Measurements from ENCODE around the gene SCMH1.

SCMH1 gene

DNA sequence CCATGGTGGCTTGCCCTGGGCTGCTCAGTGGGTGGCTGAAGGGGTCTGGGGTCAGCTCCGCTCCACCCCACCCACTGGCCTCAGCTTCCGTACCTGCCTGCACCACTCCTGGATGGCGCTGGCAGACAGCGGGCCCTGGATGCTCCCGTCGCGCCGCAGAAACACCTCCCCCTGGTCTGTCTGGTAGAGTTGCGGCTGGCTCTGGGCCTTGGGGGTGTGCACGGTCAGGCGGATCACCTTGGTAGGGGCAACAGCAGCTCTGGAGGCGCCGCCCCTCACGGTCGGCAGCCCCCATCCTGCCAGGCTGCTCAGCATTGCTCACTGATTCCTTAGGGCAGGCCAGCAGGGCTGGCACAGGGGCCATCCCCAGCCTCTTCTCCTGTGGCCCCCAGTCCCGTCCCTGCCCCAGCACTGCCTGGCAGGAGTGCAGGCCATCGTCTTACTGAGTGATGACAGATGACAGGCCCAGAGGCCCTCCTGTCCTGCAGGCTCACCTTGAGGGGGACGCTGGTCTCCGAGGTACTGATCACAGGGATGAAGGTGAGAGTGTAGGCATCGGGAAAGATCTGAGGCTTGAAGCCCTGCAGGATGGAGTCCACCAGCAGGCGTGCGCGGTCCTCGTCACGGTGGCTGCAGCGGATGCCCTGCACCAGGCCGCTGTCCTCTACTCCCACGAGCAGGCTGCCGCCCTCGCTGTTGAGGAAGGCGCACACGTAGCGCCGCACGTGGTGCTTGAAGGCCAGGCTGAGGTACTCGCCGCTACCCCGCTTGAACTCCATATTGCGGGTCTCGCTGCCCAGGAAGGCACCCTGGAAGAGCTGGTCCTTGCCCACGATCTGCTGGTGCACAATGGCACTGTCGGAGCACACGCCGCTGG lies 224.7 kb downstream of the SCMH1 start:
- no peak overlapping the region for H3K4me3 ChIP-seq (ENCODE audit: low read length)
- H3K36me3 ChIP-seq (ENCODE audit: insufficient read depth, low read length) = peaks cover 56% of the 10 kb centered on the region
- H3K27me3 ChIP-seq (ENCODE audit: insufficient read depth, low read length) = no peaks in the 10 kb centered on the region
- no peak overlapping the region for H2AFZ ChIP-seq (ENCODE audit: low read depth, low read length)
- no peaks in the 10 kb centered on the region for H3K4me1 ChIP-seq (ENCODE audit: insufficient read depth, low read length)
- no peaks in the 10 kb centered on the region for H3K9me3 ChIP-seq (ENCODE audit: low read length)

DNA sequence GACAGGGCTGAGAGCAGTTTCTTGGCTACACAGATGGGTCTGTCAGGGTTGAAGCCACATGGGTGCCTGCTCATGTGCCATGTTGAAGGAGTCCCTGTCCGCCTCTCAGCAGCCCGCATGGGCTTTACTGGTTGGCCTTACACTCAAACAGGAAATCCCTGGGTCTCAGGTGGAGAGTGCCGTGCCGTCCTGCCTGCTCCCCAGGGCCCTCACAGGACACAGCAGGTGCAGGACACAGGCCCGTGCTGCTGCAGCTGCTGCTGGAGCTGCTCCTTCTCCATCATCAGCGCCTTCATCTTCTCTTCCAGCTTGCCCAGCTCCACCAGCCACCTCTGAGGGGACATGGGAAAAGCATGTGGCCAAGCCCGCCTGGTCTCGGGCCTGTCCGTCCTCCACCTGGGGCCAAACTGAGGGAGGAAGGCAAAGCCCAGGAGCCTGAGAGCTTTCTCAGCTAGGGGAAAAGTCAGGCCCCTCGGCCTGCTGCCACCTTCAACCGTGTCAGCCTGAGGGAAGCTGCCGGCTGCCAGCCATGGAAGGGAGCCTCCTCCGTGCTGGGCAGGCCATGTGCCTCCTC lies 226.1 kb downstream of the SCMH1 start:
- H3K36me3 ChIP-seq (ENCODE audit: insufficient read depth, low read length) = peaks cover 70% of the 10 kb centered on the region
- no peaks in the 10 kb centered on the region for H3K9me3 ChIP-seq (ENCODE audit: low read length)
- H3K27me3 ChIP-seq (ENCODE audit: insufficient read depth, low read length) = no peaks in the 10 kb centered on the region
- H3K4me3 ChIP-seq (ENCODE audit: low read length) = no peak overlapping the region
- H2AFZ ChIP-seq (ENCODE audit: low read depth, low read length) = no peak overlapping the region
- H3K4me1 ChIP-seq (ENCODE audit: insufficient read depth, low read length) = no peaks in the 10 kb centered on the region

DNA sequence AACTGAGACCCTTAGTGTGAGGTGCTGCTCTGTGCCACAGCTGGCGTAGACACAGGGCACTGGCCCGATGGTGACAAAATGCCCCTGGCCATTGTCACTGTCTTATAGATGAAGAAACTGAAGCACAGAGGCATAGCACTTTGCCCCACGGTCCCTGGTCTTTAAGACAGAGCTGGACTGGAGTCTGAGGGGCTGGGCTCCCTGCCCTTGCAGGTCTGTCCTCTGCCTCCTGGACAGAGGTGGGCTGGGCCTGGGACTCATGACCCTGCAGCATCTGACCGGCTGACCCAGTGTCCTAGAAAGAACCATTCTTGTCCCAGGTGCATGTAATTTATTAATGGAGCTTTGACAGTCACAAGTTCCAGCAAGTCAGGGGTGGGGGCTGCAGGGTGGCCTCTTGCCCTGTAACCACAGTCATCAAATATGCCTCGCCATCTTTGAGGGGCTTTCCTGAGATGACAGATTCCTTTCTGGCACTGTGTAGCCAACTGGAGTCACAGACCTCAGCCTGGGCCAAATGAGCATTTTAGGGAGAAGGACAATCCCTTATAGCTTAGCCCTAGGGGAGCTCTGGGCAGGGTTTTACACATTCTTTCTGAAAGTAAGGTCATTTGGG lies 226.7 kb downstream of the SCMH1 start:
- Histone ChIP-seq H3K9me3 (ENCODE audit: low read length) (no peaks in the 10 kb centered on the region), H3K4me1 (ENCODE audit: insufficient read depth, low read length) (no peaks in the 10 kb centered on the region), H2AFZ (ENCODE audit: low read depth, low read length) (no peak overlapping the region), H3K36me3 (ENCODE audit: insufficient read depth, low read length) (peaks cover 74% of the 10 kb centered on the region), H3K4me3 (ENCODE audit: low read length) (no peak overlapping the region), H3K27me3 (ENCODE audit: insufficient read depth, low read length) (no peaks in the 10 kb centered on the region)

DNA sequence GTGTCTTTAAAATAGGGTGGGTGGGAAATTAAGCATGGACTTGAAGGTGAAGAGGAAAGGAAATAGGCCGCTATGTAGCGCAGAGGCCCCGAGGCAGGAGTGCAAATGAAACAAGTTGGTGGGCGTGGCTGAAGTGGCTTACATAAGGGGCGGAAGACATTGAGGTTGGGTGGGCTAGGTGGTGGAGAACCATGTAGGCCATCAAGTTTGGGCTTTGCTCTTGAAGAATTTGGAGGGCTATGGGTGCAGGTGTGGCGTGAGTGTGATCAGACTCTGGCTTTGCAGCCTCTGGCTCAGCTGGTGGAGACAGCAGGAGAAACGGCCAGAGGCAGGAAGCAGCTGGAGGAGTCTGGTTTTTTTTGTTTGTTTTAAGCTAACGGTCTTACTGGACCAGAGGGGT lies 227.2 kb downstream of the SCMH1 start:
- H3K9me3 ChIP-seq (ENCODE audit: low read length) = no peaks in the 10 kb centered on the region
- H3K4me3 ChIP-seq (ENCODE audit: low read length) = no peak overlapping the region
- no peak overlapping the region for H2AFZ ChIP-seq (ENCODE audit: low read depth, low read length)
- peaks cover 78% of the 10 kb centered on the region for H3K36me3 ChIP-seq (ENCODE audit: insufficient read depth, low read length)
- no peaks in the 10 kb centered on the region for H3K27me3 ChIP-seq (ENCODE audit: insufficient read depth, low read length)
- no peaks in the 10 kb centered on the region for H3K4me1 ChIP-seq (ENCODE audit: insufficient read depth, low read length)

DNA sequence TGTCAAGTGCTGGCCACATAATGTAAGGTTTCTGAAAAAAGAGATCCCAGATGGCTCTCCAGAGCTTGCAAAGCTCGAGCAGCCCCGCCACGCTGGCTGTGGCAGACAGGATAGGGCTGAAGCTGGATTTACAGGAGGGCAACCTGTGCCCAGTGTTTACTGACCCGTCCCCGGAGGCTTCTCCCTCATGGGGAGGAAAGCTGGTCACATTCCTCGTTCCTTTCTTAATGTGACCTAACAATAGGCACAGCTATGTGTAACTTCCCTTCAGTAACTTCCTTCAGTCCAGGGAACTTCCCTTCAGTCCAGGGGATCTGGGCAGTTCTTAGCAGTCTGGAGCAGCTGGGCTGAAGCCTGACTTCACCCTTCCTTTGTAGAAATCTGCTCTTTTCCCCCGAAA lies 228.3 kb downstream of the SCMH1 start:
- Histone ChIP-seq H3K4me1 (ENCODE audit: insufficient read depth, low read length) (no peaks in the 10 kb centered on the region), H2AFZ (ENCODE audit: low read depth, low read length) (no peak overlapping the region), H3K36me3 (ENCODE audit: insufficient read depth, low read length) (peaks cover 82% of the 10 kb centered on the region), H3K27me3 (ENCODE audit: insufficient read depth, low read length) (no peaks in the 10 kb centered on the region), H3K4me3 (ENCODE audit: low read length) (no peak overlapping the region), H3K9me3 (ENCODE audit: low read length) (no peaks in the 10 kb centered on the region)

DNA sequence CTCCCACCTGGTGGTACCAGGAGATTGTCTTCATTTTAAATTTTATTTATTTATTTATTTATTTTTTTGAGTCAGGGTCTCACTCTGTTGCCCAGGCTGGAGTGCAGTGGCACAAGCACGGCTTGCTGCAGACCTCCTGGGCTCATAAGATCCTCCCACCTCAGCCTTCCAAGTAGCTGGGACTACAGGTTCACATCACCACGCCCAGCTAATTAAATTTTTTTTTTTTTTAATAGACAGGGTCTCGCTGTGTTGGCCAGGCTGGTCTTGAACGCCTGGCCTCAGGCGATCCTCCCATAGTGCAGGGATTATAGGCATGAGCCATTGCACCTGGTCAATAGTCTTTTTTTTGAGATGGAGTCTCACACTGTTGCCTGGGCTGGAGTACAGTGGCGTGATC lies 229.1 kb downstream of the SCMH1 start:
- Histone ChIP-seq H2AFZ (ENCODE audit: low read depth, low read length) (no peak overlapping the region), H3K36me3 (ENCODE audit: insufficient read depth, low read length) (peaks cover 85% of the 10 kb centered on the region), H3K4me1 (ENCODE audit: insufficient read depth, low read length) (no peaks in the 10 kb centered on the region), H3K9me3 (ENCODE audit: low read length) (no peaks in the 10 kb centered on the region), H3K4me3 (ENCODE audit: low read length) (no peak overlapping the region), H3K27me3 (ENCODE audit: insufficient read depth, low read length) (no peaks in the 10 kb centered on the region)

DNA sequence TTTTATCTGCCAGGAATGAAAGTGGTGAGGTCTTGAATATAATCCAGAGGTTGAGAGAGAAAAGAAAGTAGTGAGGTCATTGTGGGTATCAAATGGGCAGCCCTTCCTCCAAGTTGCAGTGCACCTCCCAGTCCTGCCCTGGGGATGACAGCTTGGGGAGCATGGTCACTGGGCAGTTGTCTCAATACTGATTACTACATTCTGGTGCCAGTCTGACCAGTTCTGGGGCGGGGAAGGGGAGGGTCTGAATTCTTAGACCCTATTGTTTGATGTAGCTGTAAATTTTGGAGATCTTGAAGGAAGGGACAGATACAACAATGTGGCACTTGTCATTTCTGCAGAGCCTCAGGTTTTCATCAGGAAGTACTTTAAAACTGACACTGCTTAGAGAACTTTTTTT lies 231.8 kb downstream of the SCMH1 start:
- peaks cover 91% of the 10 kb centered on the region for H3K36me3 ChIP-seq (ENCODE audit: insufficient read depth, low read length)
- H3K4me1 ChIP-seq (ENCODE audit: insufficient read depth, low read length) = no peaks in the 10 kb centered on the region
- no peak overlapping the region for H3K4me3 ChIP-seq (ENCODE audit: low read length)
- H3K27me3 ChIP-seq (ENCODE audit: insufficient read depth, low read length) = no peaks in the 10 kb centered on the region
- no peaks in the 10 kb centered on the region for H3K9me3 ChIP-seq (ENCODE audit: low read length)
- H2AFZ ChIP-seq (ENCODE audit: low read depth, low read length) = no peak overlapping the region

DNA sequence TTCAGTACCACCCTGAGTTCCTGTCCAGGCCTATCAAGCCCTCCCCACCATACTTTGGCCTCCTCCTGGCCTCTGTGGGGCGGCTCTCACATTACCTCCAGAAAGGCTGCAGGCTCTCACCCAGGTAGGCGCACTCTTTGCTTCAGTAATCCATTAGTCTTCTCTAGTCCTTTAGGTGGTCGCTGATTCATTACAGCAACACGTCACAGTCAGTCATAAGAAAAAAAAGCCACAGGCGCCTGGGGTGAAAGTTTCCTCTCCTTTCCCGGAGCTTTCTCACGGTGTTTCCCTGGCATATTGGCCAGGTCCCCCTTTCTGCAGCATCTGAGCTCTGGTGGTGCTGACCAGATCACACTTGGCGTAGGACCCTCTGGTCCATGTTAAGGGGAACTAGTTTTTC lies 232.6 kb downstream of the SCMH1 start:
- Histone ChIP-seq H3K4me3 (ENCODE audit: low read length) (no peak overlapping the region), H2AFZ (ENCODE audit: low read depth, low read length) (no peak overlapping the region), H3K9me3 (ENCODE audit: low read length) (no peaks in the 10 kb centered on the region), H3K4me1 (ENCODE audit: insufficient read depth, low read length) (no peaks in the 10 kb centered on the region), H3K27me3 (ENCODE audit: insufficient read depth, low read length) (no peaks in the 10 kb centered on the region), H3K36me3 (ENCODE audit: insufficient read depth, low read length) (peaks cover 91% of the 10 kb centered on the region)

DNA sequence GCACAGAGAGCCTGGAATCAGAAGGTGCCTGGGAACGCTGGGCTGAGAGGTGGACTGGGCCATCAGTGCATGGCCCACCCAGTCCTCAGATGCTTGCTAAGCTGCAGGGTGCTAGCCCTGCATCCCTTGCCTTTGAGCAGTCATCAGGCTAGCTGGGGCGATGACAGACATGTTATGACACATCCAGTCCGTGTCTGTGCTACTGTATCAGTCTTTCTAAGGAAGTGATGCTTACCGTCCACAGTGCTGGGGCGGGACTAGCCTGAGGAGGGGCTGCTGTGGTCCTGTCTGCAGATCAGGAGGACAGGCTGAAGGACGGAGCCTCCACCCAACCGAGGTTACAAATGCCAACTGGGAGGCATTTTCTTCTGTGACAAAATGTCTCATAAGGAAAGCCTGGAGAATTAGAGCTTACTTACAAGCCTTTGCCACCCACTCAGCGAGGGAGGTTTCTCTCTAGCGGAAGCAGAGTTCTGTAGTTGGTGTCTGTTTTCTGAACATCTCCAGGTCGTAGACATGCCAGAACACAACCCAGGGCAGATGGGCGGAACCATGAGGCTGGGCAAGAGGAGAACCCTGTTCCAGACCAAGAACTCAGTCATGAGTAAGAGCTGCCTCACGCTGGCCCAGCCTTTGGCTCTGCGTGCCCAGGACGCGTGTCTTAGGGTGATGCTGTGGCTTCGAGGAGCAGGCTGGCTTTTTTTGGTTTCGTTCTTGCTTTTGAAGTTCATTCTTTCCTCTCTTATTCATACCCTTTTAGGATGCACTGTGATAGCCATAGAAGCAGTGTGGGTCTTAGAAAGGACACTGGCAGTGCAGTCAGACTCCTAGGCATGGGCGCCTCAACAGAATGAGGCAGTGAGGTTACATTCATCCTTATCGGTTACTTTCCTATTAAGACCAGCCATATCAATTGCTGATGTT lies 234.9 kb downstream of the SCMH1 start:
- no peaks in the 10 kb centered on the region for H3K4me1 ChIP-seq (ENCODE audit: insufficient read depth, low read length)
- no peaks in the 10 kb centered on the region for H3K27me3 ChIP-seq (ENCODE audit: insufficient read depth, low read length)
- H3K9me3 ChIP-seq (ENCODE audit: low read length) = no peaks in the 10 kb centered on the region
- peaks cover 97% of the 10 kb centered on the region for H3K36me3 ChIP-seq (ENCODE audit: insufficient read depth, low read length)
- H3K4me3 ChIP-seq (ENCODE audit: low read length) = no peak overlapping the region
- no peak overlapping the region for H2AFZ ChIP-seq (ENCODE audit: low read depth, low read length)

DNA sequence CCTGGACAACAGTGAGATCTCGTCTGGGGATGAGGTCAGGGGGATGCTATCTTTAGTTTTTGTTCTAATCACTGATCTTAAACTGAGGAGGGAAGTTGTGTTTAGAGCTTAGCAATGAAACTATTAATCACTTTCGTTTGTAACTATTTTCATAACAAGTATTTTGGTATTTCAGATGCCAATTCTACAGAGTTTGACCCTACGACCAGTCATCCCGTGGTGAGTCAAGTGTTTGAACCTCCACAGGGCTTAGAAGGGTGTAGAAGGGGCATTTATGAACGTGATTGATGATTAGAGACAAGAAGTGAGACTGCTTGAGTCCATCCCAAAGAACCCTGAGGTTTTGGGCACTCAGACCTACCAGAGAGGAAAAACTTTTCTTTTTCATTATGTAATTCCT lies 236.2 kb downstream of the SCMH1 start:
- H3K36me3 ChIP-seq (ENCODE audit: insufficient read depth, low read length) = peaks cover 97% of the 10 kb centered on the region

DNA sequence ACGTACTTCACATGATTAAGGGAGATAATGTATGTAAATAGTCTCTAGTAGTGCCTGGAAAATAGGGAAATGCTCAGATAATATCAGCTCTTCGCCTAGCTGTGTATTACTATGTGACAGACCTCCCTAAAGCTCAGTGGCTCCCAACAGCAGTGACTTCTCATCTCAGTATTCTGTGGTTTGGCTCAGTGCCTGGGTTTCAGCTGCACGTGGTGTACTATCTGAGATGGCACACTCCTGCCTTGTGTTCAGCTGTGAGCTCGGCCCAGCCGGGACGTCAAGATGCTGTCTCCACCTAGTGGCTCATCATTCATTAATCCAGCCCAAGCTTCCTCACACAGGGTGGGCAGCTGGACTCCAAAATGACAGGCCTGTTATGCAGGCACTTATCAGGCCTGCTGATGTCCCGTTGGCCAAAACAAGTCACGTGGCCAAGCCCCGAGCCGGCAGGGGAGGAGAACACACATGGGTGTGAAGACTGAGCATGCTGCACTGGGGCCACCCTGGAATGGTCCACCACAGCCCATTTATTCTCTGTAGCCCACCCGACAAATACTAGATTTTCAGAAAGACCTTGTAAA lies 238.4 kb downstream of the SCMH1 start:
- Histone ChIP-seq H2AFZ (ENCODE audit: low read depth, low read length) (no peak overlapping the region), H3K4me1 (ENCODE audit: insufficient read depth, low read length) (no peaks in the 10 kb centered on the region), H3K4me3 (ENCODE audit: low read length) (no peak overlapping the region), H3K36me3 (ENCODE audit: insufficient read depth, low read length) (peaks cover 95% of the 10 kb centered on the region), H3K9me3 (ENCODE audit: low read length) (no peaks in the 10 kb centered on the region), H3K27me3 (ENCODE audit: insufficient read depth, low read length) (no peaks in the 10 kb centered on the region)

More for the DNA sequence above, 236.2 kb downstream of the SCMH1 start:
- H3K4me3 ChIP-seq (ENCODE audit: low read length) = no peak overlapping the region
- no peaks in the 10 kb centered on the region for H3K9me3 ChIP-seq (ENCODE audit: low read length)
- H2AFZ ChIP-seq (ENCODE audit: low read depth, low read length) = no peak overlapping the region
- no peaks in the 10 kb centered on the region for H3K4me1 ChIP-seq (ENCODE audit: insufficient read depth, low read length)
- H3K27me3 ChIP-seq (ENCODE audit: insufficient read depth, low read length) = no peaks in the 10 kb centered on the region

DNA sequence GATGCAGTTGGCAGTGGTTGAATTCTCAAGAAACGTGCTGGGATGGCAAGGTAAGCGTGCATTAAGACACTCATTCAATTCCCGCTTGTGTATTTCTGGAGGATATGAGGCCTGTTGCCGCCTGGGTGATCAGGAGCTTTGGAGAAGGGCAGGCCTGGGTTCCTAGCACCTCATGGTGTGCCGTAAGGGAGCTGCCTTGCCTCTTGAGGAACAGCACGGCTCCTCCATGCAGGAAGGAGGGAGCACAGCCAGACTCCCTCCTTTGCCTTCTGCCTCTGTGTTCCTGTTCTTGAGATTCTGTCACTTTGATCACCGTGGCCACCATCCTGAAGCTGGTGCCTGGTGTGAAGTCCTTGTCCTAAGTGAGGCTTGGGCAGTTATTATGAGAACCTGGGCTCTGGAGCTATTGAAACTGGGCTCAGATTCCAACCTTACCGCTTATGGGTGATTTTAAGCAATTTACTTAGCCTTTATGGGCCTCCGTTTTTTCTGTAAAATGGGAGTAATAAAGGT lies 238.9 kb downstream of the SCMH1 start:
- Histone ChIP-seq H3K27me3 (ENCODE audit: insufficient read depth, low read length) (no peaks in the 10 kb centered on the region), H3K4me1 (ENCODE audit: insufficient read depth, low read length) (no peaks in the 10 kb centered on the region), H3K9me3 (ENCODE audit: low read length) (no peaks in the 10 kb centered on the region), H3K4me3 (ENCODE audit: low read length) (no peak overlapping the region), H2AFZ (ENCODE audit: low read depth, low read length) (no peak overlapping the region), H3K36me3 (ENCODE audit: insufficient read depth, low read length) (peaks cover 94% of the 10 kb centered on the region)
